NCI-H1436 treated with DMSO at 0.1 percent for 48 hours (cell line): ENCODE data around the gene RGS4.

Experiments
- DNase-seq: peaks from one replicate; lab custom pipeline; 2025; lab: John Stamatoyannopoulos, UW

RGS4 gene

DNA sequence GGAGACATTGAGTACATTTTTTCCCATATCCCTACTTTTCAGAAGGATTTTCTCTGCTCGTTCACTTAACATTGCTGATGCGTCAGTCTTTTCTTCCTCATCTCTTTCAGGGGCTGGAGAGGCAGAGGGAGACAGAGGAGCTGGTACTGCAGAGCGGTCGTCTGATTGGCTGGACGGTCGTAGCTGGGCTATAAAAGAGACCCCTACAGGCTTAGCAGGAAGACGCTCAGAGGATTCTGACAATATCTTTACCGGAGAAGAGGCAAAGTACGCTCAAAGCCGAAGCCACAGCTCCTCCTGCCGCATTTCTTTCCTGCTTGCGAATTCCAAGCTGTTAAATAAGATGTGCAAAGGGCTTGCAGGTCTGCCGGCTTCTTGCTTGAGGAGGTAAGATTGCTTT is at the start of gene RGS4:
TSS of gene RGS4 (plus strand) at position 220 of the 400 bp plus-strand sequence. CDS start at position 344, 124 bp downstream.
- peak; percentile 92 for DNase-seq

DNA sequence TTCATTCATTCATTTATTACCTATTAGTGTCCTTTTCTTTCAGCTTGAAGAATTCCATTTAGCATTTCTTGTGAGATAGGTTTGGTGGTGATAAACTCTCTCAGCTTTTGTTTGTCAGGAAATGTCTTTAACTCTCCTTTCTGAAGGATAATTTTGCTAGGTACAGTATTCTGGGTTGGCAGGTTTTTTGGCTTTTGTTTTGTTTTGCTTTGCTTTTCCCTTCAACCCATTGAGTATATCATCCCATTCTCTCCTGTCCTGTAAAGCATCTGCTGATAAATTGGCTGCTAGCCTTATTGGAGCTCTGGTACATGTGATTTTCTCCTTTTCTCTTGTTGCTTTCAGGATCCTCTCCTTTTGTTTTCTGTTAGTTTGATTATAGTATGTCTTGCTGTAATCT is 47.0 kb upstream of the RGS4 start:
- no peak for DNase-seq

- no peak for DNase-seq
Measured at GRCh38 chr1:163027610-163028009, 41.6 kb upstream of the RGS4 start.

DNA sequence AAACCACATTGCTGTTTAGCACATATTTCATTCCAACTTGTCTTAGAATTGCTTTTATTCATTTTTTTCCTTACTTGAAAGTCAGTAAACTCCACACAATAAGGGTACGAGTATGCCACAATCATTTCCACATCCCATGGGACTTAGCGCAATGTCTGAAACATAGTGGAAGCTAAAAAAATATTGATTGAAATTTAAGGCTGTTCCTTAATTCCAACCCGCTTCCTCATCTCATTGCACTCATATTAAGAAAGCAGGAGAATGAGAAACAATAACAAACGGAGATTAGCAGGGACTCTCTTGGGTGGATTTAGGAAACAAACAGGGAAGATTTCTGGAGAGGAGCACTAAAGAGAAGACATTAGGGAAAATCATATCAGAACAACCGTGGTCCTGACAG is 39.3 kb upstream of the RGS4 start:
- DNase-seq, result no peak

DNA sequence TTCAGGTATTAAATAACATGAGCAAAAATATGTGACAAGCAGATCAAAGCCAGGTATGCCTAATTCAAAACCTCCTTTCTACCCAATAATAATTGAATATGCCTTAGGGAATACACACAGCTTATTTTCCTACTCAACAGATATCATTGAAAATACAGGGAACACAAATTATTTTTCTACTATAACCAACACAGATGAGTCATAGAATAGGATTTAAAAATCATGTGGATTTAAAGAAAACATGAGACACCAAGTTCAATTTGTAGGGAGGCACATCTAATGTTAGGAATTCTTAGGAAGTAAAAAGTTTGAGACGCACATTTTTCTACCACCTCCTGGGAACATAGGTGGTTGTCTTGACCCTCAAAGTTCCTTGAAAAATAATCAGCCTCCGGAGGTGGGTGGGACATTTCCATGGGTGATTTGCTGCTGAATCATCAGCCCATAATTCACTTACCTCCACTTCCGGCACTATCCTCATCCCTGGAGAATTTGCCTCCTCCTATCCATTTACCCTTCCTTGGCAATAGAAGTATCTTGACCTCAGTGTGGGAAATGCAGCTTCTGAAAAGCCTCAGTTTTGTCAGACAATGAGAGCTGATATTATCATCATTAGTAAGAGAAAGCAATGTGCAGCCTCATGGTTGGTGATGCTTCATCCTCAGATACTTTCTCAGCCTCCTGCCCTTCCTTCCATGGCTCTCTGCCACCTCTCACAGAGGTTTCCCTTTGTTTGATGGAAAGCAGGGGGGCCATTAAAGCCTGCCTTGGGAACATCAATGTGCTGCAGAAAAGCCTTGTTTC is 33.5 kb upstream of the RGS4 start:
- DNase-seq, result no peak

DNA sequence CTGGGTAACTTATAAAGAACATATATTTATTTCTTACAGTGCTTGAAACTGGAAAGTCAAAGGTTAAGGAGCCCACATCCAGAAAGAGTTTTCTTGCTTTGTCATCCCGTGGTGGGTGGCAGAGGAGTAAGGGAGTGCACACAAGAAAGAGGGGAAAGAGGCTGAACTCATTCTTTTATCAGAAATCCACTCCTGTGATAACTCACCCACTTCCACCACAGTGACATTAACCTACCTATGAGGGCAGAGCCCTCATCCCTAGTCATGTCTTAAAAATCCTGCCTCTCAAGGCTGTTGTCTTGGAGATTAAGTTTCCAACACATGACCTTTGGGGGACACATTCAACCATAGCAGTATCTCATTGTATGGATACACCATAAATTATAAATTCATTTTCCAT is 32.5 kb upstream of the RGS4 start:
- DNase-seq, result no peak

DNA sequence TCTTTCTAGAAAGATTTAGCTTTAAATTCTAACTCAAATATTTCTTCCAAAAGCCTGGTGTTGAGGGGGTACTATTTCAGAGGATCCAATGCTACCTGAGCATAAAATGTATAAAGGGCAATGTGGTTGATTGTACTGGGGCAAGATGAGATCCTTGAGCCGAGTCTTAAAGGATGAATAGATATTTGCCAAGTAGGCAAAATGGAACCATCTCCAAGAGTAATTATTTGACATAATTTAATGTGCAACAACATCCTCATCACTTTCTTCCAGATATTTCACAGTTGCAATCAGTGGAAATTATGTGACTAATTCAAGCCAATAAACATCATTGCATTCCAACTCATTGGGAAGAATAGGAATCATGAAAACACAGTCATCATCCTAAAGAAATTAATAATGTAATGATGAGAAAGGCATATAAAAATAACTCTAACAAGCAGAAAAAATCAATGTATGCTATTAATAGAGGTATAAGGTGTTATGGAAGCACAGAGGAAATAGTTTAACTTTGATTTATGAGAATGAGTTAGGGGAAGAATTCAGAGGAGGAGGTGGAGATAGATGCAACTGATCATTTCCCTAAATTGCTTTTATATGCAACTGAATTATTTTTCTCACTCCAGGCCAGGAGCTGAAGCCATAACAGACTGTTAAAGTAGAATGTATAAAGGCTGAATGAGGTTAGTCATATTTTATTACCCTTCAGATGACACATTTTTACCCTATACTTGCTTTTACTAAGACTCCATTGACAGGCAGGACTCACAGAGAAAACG is 30.0 kb upstream of the RGS4 start:
- DNase-seq, result no peak

DNA sequence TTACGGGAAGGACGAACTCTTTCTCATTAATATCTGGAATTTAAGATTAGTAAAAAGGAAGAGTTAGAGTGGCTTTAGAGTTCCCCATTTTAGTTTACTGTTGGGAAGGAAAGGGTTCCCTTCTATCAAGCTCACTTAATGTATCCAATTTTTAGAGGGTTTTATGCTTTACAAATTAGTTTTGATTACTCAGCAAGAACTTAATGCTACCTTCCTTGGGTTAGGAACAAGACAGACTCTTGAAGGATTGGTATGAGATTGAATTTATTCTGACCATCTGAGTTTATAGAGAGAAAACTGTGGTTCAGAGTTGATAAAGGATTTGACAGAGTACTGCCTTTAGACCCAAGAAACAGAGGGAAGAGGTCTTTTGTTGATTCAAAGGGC is 29.5 kb upstream of the RGS4 start:
- DNase-seq, result no peak

GRCh38 chr1:163046071-163046470 is 23.1 kb upstream of the RGS4 start:
- no peak for DNase-seq

DNA sequence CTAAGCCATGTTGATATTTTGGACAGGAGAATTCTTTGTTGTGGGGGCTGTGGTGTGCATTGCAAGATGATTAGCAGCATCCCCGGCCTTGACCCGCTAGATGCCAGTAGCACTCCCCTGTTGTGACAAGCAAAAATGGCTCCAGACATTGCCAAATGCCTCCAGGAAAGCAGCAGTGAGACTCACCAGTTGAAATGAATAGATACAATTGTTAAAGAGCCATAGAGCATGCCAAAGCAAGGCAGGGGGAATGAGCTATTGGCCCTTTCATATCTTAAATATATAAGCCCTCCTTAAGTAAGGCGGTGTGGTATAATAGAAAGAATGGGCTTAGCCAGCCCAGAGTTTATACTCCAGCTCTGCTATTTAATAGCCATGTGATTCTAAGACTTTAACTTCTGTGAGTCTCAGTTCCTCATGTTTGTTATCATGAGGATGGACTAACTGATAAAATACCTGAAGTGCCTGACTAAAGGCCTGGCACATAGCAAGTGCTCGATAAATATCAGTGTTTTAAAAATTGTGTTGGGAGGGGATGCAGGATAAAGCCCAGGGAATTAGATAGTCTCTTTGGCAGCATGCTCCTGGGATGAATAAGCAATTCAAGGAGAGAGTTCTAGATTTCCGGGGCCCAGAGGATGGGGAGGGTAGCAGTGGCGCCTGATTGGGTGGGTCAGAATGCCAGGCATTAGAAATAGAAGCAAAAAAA is 21.1 kb upstream of the RGS4 start:
- no peak for DNase-seq

DNA sequence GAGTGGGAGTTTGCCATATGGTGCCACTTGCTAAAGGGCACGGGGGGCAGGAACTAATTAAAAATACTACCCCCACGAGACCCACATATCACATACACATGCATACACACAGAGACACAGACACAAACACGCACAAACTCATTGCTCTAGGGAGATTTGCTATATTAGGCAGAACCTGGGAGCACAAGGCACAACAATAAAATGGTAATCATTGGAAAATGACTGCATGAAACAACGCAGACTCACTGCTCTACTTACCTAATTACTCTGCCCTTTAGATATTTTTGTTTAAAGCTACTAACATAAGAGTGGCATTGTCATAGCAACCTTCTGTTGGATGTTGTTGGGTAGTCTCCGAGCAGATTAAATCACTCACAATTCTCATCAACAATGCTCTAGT is 20.3 kb upstream of the RGS4 start:
- DNase-seq, result peak; percentile 92

GRCh38 chr1:163049296-163049695 is 19.9 kb upstream of the RGS4 start:
- no peak for DNase-seq

GRCh38 chr1:163050496-163050895 is 18.7 kb upstream of the RGS4 start:
- DNase-seq, result no peak

GRCh38 chr1:163054181-163054591 is 15.0 kb upstream of the RGS4 start:
- DNase-seq, result no peak

- DNase-seq, result peak; percentile 24
Measured at GRCh38 chr1:163055005-163055404, 14.2 kb upstream of the RGS4 start.

DNA sequence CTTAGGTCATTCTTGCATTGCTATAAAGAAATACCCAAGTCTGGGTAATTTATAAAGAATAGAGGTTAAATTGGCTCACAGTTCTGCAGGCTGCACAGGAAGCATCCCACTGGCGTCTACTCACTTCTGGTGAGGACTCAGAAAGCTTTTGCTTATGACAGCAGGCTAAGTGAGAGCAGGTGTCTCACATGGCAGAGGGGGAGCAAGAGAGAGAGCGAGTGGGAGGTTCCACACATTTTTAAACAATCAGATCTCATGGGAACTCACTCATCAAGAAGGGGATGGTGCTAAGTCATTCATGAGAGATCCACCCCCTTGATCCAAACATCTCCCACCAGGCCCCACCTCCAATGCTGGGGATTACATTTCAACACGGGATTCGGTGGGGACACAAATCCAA is 13.6 kb upstream of the RGS4 start:
- DNase-seq, result peak; percentile 98

- DNase-seq, result no peak
Measured at GRCh38 chr1:163056831-163057230, 12.3 kb upstream of the RGS4 start.

DNA sequence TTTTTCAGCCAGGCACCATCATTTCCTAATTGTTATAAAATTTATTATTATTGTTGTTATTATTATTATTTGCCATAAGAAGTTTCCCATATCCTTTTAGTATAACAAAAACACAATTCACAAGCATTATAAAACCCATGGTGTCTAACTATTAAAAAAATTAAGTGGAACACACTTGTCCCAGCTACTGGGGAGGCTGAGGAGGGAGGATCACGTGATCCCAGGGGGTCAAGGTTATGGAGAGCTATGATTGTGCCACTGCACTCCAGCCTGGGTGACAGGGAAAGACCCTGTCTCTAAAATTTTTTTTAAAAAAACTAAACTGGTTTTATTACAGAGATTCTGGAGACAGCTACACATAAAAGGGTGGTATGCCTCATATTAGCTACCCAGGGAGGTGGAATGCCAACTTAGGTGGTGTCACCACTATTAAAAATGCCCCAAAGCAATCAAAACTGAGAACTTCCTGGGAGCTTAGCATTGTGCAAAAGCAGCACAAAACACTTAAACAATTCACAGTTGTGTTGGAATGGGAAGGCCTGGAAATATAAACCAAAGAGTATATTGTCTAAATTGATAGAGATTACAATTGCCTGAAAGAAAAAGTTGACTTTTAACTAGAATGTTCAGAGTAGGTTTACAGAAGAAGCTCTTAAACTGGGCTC is 8.7 kb upstream of the RGS4 start:
- DNase-seq, result no peak

GRCh38 chr1:163063143-163063542 is 6.0 kb upstream of the RGS4 start:
- DNase-seq, result no peak

GRCh38 chr1:163063610-163064009 is 5.6 kb upstream of the RGS4 start:
- no peak for DNase-seq

DNA sequence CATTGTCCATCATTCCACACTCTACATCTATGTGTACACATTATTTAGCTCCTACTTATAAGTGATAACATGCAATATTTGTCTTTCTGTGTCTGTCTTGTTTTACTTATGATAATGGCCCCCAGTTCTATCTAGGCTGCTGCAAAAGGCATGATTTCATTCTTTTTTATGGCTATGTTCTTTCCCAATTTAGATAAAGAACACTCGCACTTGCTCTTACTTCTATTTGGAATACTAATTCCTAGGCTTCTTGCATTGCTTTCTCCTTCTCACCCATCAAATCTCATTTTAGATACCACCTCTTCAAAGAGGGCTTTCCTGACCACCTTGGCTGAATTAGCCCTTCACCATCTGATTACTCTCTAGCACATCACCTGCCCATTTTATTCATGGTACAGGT is 3.0 kb upstream of the RGS4 start:
- no peak for DNase-seq

- no peak for DNase-seq
Measured at GRCh38 chr1:163066686-163067085, 2.5 kb upstream of the RGS4 start.
